GM15510 (cell line): ENCODE measurements around the gene ZNG1A.
"Not testable (repeated sequence)": the region's sequence is repeated elsewhere in the genome, so short reads cannot be mapped to it uniquely, and the experiment has no call there.

Experiments
- POLR2A ChIP-seq: IDR thresholded peaks from 3 replicates; pipeline ENCODE4 v1.6.1; 2011; ENCODE audit warnings: borderline replicate concordance; ENCODE audit not compliant: insufficient read length; ENCODE audit errors: extremely low read depth

Gene ZNG1A

DNA sequence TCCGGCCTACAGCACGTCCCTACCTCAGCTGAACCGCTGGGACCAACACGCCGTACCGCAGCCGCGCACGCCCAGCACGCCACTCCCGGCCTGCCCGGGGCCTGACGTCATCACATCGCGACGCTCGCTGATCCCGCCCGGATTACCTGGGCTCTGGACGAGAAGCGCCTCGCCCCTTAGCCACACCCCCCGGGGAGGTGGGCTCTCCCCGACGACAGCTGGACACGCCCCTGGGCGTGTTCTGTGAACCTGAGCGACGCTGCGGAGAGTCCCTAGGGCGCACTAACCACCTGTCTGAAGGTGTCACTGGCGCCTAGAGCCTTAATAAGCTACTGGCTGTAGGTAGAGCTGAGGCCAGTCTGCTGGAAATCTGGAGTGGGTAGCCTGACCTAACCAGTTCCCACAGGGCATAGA, at the start of gene ZNG1A:
Gene ZNG1A, minus strand, starts transcription at position 87 of the 414 bp plus-strand sequence. CDS start 87 bp downstream, outside the sequence.
- TF ChIP-seq POLR2A, result not testable (repeated sequence)

DNA sequence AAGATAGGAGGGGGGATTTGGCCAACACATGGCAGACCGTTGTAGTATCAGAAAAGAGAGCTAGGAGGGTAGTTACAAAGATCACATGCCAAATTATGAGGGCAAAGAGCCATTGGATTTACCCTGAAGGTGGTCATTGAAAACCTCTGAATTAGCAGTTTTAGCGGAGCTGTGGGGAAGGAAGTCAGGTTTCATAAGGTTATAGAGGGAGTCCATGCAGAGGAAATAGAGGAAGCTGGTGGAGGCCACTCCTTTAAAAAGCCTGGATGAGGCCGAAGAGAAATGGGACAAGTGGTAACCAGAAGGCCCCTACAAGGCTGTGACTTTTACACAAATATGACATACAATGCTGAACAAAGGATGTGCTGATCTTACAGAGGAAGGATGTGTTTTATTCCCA, 49.0 kb upstream of the ZNG1A start:
- TF ChIP-seq POLR2A, result no peak

DNA sequence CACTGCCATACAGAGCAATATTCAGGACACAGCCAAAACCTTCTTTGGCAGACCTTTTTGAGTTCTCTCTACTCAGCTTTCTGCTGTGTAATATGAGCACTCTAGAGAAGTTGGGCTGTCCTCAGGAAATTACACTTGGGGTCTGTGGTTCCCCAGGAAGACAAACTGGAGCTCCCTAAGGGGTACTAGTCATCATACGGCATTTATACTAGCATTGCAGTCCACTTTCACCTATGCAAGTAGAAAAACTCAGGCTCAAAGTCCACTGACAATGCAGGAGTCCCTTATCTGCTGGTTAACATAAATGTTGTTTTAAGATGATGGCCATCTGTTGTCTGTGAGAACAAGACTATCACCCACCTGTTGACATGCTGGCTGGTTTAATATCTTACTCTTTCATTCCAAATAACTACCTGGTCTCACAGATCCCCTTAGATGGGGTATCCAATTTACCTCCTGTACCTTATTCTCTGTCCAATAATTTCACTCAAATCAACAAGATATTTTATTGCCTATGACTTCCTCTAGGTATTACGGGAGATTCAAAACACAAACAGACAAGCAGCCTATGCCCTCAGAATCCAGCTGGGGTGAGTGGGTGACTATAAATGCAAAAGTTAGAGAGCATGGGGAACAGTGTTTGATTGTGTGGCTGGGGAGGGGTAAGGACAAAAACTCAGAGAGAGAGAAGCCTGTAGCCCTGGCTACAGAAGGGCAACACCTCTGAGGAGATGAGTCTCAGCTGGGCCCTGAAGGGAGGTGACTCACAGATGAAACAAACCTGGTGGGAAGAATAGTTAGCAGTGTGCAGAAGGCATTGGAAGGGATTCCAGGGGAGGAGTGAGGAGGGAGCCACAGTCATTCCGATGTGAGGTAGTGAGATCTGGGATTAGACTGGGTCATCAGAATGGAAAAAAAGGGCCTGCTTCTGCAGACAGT, 46.0 kb upstream of the ZNG1A start:
- TF ChIP-seq POLR2A, result no peak

DNA sequence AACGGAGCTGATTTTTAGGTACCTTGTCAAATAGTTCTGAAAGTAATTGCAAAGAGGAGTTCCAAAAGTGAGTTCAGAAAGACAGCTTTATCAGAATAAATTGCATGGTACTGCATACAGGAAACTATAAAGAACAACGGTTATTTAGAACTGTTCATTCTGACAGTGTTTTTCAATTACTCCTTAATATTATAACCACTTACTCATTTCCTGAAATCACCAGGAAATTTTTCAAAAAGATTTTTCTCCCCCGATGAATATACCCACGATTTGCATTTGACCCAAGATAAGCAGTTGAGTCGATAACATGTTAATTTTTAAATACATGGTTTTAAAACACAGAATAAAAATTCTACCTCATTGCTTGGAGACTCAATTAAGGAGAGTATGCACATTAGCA, 45.2 kb upstream of the ZNG1A start:
- TF ChIP-seq POLR2A, result no peak

DNA sequence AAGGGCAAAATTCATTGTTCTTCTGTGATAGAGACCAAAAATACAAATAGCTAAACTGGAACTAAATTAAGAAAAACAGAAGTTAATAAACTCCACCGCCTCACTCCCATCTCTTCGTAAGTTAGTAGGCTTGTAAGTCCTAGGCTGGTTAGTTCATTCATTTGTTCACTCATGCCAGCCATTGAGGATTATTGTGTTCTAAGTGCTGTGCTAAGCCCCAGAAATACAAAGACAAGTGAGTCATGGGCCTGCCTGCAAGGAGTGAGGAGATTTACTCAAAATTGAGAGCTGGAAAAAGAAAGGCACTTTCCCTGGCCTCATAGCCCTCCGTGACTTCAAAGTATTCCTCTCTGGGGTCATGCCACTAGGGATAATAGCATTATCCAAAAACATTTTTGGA, 44.3 kb upstream of the ZNG1A start:
- no peak for TF ChIP-seq POLR2A

DNA sequence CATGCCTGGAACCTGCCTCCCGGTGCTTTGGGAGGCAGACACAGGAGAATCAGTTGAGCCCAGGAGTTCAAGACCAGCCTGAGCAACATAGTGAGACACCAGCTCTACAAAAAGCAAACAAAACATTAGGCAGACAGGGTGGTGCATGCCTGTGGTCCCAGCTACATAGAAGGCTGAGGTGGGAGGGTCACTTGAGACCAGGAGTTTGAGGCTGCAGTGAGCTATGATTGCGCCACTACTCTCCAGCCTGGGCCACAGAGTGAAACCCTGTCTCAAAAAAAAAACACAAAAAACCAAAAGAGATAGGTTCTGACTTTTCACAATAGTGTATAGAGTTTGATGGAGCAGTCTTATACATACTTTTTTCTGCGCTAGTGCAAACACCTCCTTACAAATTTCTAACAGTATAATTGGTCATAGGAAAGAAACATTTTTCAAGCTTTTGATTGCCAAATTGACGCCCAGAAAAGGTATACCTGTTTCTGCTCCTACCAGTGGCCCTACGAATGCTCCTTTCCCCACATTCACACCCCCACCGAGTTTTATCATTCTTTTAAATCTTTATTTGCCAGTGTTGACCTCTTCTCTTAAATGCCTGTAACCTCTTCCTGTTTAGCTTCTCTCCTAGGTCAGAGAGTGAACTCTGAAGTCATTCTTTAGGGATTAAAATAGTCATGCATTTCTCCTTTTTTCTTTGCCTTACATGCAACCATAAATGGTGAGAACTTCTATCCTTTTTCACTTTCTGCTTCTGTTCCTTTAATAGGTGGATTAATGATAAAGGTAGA, 43.3 kb upstream of the ZNG1A start:
- no peak for TF ChIP-seq POLR2A

DNA sequence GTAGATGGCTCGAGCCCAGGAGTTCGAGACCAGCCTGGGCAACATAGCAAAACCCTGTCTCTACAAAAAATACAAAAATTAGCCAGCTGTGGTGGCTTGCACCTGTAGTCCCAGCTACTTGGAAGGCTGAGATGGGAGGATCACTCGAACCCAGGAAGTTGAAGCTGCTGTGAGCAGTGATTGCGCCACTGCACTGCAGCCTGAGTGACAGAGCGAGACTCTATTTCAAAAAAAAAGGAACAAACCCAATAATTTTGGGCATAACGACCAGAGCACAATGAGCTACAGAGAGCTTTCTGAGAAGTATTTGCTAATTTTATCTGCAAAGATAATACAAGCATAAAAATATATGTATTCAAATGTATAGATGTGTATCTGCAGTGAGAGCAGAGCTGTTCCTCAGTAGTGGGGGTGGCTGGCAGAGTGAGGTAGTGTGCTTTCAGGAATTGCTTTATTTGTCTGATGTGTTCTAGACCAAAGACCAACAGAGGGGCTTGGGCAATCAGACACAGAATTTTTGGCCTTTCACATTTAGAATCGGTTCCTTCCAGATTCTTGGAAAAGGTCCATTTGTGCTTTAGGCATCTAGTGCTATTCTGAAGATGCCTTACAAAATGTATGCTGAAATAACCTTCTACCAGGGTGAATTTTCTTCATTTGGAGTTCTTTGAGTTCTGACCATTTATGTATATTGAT, 41.0 kb upstream of the ZNG1A start:
- TF ChIP-seq POLR2A, result no peak

DNA sequence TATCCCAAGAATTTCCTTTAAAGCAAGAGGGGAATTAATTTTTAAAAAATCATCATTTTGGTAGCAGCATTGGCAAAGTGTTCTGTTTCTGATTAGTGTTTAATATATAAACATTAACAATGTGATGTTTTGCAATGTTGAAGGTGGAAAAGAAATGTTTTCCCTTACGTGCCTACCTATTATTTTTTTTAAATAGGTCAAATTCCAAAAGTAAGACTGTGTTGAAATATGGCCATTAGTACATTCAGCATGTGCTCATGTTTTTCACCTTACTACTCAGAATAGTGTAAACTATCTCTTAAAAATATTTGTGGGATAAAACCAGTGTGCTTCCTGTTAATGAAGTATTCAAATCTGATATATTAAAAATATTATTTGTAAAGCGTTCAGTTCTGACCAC, 39.1 kb upstream of the ZNG1A start:
- no peak for TF ChIP-seq POLR2A

DNA sequence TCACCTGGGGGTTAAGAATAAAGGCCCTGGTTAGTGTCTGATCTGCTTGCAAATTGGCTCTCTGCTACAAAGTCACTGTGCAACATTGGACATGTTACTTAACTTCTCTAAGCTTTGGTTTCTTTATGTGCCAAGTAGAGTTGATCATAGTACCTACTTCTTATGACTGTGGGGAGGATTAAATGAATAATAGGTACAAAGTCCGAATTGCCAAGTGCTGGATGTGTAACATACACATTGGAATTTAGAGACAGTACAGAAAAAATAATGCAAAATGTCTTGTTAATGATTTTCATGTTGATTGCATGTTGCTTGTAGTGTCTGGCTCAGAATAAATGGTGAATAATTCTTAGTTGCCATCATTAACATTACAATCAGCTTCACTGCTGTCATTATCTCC, 38.0 kb upstream of the ZNG1A start:
- TF ChIP-seq POLR2A, result no peak

DNA sequence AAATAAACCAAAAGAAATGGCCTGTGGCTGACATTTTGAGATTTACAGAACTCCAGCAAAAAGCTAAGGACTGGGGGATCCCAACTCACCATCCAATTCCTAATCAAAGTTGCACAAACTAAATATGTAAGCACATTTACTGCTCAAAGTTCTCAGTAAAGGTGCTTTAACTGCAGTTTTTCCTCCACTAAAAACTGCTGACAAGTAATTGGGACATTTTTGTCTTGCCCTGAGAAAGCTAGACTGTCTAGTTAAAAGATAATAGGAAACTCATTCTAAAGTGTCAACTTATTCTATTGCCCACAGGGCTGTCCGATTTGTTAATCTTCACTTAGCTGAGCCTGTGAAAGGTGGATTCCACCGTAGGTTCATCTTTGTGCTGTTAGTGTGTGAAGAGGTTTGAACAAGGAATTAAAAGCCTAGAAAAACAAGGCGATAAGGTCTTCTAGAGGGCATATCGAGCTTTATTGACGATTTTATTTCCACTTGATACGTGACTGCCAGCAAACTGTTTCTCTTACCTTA, 36.8 kb upstream of the ZNG1A start:
- TF ChIP-seq POLR2A, result no peak

DNA sequence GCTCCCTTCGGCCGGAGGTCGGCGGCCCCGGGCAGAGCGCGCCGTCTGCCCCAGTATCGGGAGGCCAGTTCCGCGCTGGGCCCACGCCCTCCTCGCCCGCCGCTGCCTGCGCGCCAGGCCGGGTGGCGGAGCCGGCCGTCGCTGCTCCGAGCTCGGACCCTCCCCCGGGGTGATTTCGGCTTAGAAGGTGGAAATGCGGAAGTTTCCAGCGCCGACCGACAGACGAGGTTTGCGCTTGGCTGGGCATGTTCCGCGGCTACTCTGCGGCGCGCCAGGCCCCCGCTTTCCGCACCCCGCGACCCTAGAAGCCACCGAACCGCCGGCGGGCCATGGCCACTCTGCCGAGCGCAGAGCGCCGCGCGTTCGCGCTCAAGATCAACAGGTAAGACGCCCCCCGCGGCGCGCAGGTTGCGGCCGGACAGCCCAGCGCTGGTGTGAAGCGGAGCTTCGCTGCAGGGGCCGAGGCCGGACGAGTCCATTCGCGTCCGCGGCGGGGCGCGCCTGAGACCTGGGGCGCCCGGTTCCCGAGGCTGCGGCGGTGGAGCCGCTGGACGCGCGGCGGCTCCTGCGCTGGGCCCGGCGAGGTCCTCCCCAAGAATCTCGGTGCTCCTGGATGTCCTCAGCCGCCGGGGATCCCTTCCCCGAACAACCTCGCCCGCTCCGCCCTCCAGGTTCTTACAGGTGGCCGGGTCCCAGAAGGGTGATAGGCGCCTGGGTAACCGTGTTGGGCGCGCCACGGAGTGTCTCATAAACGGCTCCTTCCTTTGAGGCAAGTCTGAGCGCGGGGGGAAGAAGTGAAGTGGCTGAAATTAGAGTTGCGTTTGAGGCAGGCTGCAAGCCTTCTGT, 36.0 kb upstream of the ZNG1A start, which contains the start of gene DOCK8:
Gene DOCK8, plus strand, starts transcription at position 218 of the 846 bp plus-strand sequence. Its CDS starts 112 bp downstream, at position 330.
- peak; percentile 51 for TF ChIP-seq POLR2A

DNA sequence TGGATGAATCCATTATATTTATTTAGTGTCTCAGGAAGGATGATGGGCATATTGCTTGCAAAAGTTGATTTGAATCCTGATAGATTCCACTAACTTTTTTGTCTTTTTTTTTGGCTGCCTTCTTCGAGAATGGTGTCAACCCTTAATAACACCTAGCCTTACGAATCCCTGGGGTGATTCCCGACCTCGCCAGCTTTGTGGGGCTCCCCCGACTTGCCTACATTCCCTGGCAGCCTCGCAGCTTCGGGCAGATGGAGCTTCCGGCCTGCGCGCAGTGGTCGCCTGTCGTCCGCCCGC, 35.4 kb upstream of the ZNG1A start:
- no peak for TF ChIP-seq POLR2A

DNA sequence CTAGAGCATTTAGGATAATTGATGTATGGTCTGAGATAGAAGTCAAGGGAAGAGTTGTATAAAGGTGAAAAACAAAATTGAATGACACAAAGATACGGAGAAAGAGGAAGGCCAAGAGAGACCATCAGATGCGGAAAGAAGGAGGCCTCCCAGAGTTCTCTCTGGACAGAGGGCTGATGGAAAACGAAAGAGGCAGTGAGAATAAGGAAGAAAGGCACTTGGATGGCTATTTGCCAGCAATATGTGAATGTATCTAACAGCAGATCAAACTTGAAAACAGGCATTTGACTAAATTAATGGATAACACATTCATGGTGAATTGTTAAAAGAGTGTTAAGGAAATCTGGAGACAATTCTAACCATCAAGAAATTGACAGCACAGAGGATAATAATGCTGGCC, 33.4 kb upstream of the ZNG1A start:
- no peak for TF ChIP-seq POLR2A

DNA sequence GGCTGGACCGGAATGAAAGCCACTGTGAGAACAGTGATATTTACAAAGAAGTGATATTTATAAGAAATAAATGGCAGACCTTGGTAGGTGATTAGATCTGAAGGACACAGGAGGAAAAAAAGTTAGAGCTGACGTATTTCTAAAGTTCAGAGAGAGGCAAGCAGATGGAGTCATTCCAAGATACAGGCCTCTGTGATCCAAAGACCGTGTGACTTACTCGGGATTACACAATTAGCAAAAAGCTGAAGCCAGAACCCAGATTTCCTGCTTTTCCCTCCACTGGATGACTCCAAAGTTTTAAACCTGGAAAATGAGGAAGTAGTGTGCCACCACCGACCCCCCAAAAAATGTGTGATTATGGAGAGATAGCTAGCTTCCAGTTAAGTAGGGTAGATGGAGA, 32.7 kb upstream of the ZNG1A start:
- TF ChIP-seq POLR2A, result no peak
